Mucosa of descending colon (tissue), 3 donors: ENCODE results near the gene TLK1. TPM values are rescaled to one million over a fixed set of nuclear protein-coding genes. Genes with fewer than 3 reads are reported as not detected.

Source experiments
- ATAC-seq: fragments of 200-7000 bp; cut with Tn5 transposase; one replicate; pipeline ENCODE4 v1.9.1; 2020; ENCODE audit warnings: mild to moderate bottlenecking, moderate library complexity
- DNase-seq, 3 donors: peaks; one replicate each; pipeline ENCODE4 v3.0.0-alpha.2; 2020
- H3K36me3 ChIP-seq: fragments of 200-600 bp; one replicate; pipeline ENCODE4 v1.8.0; 2021; ENCODE audit warnings: low read depth, mild to moderate bottlenecking
- H3K4me1 ChIP-seq: fragments of 200-600 bp; one replicate; pipeline ENCODE4 v1.8.0; 2021; ENCODE audit warnings: low read depth, mild to moderate bottlenecking
- H3K4me3 ChIP-seq: fragments of 200-600 bp; one replicate; pipeline ENCODE4 v1.8.0; 2021; ENCODE audit warnings: mild to moderate bottlenecking
- H3K9me3 ChIP-seq: fragments of 200-600 bp; one replicate; pipeline ENCODE4 v1.8.0; 2021; ENCODE audit warnings: mild to moderate bottlenecking
- CTCF ChIP-seq: fragments of 200-600 bp; IDR thresholded peaks from one replicate; pipeline ENCODE4 v1.8.0; 2022; ENCODE audit warnings: antibody characterized with exemption, mild to moderate bottlenecking
- intact Hi-C, 2 donors: fragments of 100-400 bp; cut with DNase I in 1 of 2; cut with micrococcal nuclease in 1 of 2; formaldehyde crosslinking; loops; one replicate each; pipeline versions ENCODE4 v1.11.0 to v1.11.1; 2022; cut with DNase I, micrococcal nuclease
- total RNA-seq, 3 donors: library from RNA; stranded (reverse); fragmentation: NEBNext Ultra II Directional in 2 of 3; extraction: Animal tissue kit (Norgen Biotek cat#: 25700) in 2 of 3; gene quantifications; one replicate each; pipeline versions ENCODE4 v1.2.1 to v1.2.4, GENCODE V29; 2021 to 2023
- donor health status: DM: no; HTN: no; CAD: no; lungs with moderate emphysema.
- donor health status: DM: no; HTN: no; CAD: no.
- donor health status: DM: no; HTN: yes; CAD: no.

TLK1 gene
- total RNA-seq, 3 donors from 2014 or later, result 91.6 to 112 (median 109) TPM

- intact Hi-C loops, result no loop called here
Measured at GRCh38 chr2:171109020-171109419, 51.7 kb downstream of the TLK1 start.

GRCh38 chr2:171107803-171108202, 52.9 kb downstream of the TLK1 start:
- Histone ChIP-seq H3K4me1 (no peaks in the 10 kb centered on the region), H3K9me3 (no peaks in the 10 kb centered on the region), H3K4me3 (no peak overlapping the region), H3K36me3 (no peaks in the 10 kb centered on the region)
- no peak for DNase-seq
- intact Hi-C loops, result no loop called here
- ATAC-seq, result no peak
- TF ChIP-seq CTCF, result no peak

More at GRCh38 chr2:171109020-171109419, 51.7 kb downstream of the TLK1 start:
- Histone ChIP-seq H3K36me3 (no peaks in the 10 kb centered on the region), H3K4me3 (no peak overlapping the region), H3K4me1 (no peaks in the 10 kb centered on the region), H3K9me3 (no peaks in the 10 kb centered on the region)
- DNase-seq, result no peak
- no peak for ATAC-seq
- TF ChIP-seq CTCF, result no peak

GRCh38 chr2:171104379-171104778, 56.3 kb downstream of the TLK1 start:
- intact Hi-C loops, result no loop called here
- peaks cover 9% of the 10 kb centered on the region for H3K9me3 ChIP-seq
- H3K4me1 ChIP-seq, result no peaks in the 10 kb centered on the region
- no peak for ATAC-seq
- H3K4me3 ChIP-seq, result no peak overlapping the region
- no peak for DNase-seq
- TF ChIP-seq CTCF, result no peak
- H3K36me3 ChIP-seq, result no peaks in the 10 kb centered on the region

GRCh38 chr2:171102802-171103201, 57.9 kb downstream of the TLK1 start:
- DNase-seq (no peak), ATAC-seq (no peak)
- intact Hi-C loops, result no loop called here
- H3K4me3 ChIP-seq, result no peak overlapping the region
- H3K4me1 ChIP-seq, result no peaks in the 10 kb centered on the region
- no peak for TF ChIP-seq CTCF
- H3K9me3 ChIP-seq, result peaks cover 24% of the 10 kb centered on the region
- H3K36me3 ChIP-seq, result no peaks in the 10 kb centered on the region

- H3K4me1 ChIP-seq, result no peaks in the 10 kb centered on the region
- H3K36me3 ChIP-seq, result no peaks in the 10 kb centered on the region
- TF ChIP-seq CTCF, result no peak
- no peak overlapping the region for H3K4me3 ChIP-seq
- no peak for ATAC-seq
- DNase-seq, result no peak
- intact Hi-C loops, result no loop called here
- H3K9me3 ChIP-seq, result peaks cover 24% of the 10 kb centered on the region
Measured at GRCh38 chr2:171100370-171100769, 60.3 kb downstream of the TLK1 start.

- Histone ChIP-seq H3K9me3 (peaks cover 24% of the 10 kb centered on the region), H3K4me1 (no peaks in the 10 kb centered on the region), H3K4me3 (no peak overlapping the region), H3K36me3 (no peaks in the 10 kb centered on the region)
- no peak for TF ChIP-seq CTCF
- intact Hi-C loops, result no loop called here
- DNase-seq (no peak), ATAC-seq (no peak)
Measured at GRCh38 chr2:171098607-171099006, 62.1 kb downstream of the TLK1 start.
